HG03060 (cell line): Measurements from ENCODE around the gene HIPK1.

Experiments
- ATAC-seq: cut with Tn5 transposase; IDR thresholded peaks from one replicate; pipeline ENCODE4 v1.9.1; 2021; ENCODE audit warnings: low read depth, moderate number of reproducible peaks; ENCODE audit not compliant: unreplicated experiment

HIPK1 gene

DNA sequence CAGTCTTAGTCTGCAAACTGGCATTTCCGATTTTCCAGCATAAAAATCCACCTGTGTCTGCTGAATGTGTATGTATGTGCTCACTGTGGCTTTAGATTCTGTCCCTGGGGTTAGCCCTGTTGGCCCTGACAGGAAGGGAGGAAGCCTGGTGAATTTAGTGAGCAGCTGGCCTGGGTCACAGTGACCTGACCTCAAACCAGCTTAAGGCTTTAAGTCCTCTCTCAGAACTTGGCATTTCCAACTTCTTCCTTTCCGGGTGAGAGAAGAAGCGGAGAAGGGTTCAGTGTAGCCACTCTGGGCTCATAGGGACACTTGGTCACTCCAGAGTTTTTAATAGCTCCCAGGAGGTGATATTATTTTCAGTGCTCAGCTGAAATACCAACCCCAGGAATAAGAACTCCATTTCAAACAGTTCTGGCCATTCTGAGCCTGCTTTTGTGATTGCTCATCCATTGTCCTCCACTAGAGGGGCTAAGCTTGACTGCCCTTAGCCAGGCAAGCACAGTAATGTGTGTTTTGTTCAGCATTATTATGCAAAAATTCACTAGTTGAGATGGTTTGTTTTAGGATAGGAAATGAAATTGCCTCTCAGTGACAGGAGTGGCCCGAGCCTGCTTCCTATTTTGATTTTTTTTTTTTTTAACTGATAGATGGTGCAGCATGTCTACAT lies 47.6 kb downstream of the HIPK1 start:
- ATAC-seq: no peak

DNA sequence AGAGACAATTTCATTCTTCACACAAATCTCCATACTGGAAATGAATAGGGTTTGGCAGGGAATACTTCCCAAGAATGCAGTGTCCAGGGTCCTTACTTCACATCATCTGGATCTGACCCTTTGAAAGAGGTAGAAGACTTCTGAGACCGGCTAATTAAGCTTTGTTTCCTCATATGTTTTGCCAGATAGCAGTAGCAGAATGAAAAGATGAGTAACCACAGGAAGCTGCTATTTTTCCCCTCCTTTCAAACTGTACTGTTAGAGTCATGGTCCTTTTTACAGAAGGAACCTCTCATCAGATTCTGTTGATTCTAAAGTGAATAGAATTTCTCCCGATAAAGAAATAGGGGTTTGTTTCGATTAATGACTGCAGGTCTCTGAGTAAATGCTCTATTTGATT lies 48.8 kb downstream of the HIPK1 start:
- ATAC-seq: no peak

DNA sequence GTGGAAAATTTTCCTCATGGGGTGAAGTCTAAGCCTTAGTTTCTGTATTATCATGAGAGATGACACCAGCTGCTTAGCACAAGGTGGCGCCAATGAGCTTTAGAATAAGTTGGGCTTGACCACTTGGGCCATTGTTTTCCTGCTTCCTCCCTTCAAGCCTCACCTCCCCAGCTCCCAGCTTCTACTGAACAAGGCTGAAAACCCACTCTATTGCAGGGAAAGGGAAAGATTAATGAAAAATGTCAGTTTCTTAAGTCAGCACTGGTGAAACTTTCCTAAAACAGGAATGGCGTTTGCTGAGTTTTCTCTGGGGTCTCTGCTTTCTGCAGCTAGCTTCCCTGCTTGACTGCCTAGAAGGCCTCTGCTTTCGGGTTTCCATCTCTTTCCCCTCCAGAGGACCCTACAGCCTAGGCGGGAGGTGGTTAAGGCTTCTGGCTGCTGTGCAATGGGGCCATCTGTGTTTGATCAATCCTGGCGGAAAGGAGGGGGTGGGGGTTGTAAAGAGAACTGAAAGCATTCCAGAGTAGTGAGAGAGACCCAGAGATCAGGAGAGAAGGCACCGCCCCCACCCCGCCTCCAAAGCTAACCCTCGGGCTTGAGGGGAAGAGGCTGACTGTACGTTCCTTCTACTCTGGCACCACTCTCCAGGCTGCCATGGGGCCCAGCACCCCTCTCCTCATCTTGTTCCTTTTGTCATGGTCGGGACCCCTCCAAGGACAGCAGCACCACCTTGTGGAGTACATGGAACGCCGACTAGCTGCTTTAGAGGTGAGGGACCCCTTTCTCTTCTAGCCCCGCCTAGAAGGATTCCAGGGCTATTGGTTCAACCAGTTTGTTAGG lies 50.0 kb downstream of the HIPK1 start, which contains the start of gene OLFML3:
Gene OLFML3, plus strand, starts transcription at position 612 of the 840 bp plus-strand sequence. Its CDS starts 43 bp downstream, at position 655.
- ATAC-seq: no peak

GRCh38 chr1:113980110-113980509 lies 51.0 kb downstream of the HIPK1 start:
- ATAC-seq: no peak

DNA sequence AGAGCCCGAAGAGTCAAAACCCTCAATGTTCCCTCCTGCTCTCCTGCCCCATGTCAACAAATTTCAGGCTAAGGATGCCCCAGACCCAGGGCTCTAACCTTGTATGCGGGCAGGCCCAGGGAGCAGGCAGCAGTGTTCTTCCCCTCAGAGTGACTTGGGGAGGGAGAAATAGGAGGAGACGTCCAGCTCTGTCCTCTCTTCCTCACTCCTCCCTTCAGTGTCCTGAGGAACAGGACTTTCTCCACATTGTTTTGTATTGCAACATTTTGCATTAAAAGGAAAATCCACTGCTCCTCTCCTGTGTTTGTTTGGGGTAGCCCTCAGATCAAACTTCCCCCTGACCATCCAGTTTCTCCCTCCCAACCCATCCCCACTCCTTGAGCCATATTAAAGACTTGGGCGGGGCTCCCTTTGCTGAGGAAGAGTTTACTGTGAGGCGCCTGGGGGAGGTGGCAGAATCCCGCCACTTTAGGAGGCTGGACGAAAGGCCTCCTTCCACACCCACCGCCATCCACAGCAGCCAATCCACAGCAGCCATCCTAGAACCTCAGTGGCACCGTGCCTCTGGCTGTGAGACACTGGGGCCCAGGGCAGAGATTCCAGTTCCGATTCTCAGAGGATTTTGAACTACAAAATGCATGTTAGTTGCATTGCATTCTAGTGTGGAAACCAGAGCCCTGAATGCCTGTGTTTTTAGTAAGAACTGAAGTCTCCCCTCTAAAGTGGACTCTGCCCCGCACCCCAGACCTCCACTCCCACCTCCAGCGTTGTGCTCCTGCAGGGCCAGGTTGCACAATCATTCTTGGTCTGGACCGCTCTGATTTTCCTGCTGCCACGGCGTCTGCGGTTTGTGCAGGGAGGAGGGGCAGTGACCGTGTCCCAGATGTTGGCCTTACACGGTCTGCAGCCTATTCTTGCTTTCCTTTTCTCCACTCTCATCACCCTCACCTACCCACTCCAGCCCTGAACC lies 53.1 kb downstream of the HIPK1 start:
- ATAC-seq: no peak

- ATAC-seq: no peak
Observed at GRCh38 chr1:113982949-113983348, 53.8 kb downstream of the HIPK1 start.

DNA sequence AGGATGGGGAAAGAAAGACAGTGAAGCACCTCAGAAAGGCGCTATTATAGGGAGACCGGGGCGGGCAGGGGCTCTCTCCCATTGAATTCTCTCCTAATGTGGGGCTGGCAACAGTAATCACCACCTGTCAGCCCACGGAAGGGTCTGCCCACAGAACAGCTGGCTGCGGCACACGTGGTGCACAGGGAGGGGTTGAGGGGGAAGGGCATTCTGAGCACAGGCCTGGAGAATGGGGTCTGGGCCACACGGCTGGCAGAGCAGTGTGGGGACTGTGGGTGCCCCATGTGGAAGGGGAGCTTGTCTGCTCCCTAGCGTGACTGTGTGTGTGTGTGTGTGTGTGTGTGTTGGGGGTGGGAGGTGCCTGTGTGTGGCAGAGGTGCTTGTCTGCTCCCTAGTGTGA lies 54.3 kb downstream of the HIPK1 start:
- ATAC-seq: no peak

DNA sequence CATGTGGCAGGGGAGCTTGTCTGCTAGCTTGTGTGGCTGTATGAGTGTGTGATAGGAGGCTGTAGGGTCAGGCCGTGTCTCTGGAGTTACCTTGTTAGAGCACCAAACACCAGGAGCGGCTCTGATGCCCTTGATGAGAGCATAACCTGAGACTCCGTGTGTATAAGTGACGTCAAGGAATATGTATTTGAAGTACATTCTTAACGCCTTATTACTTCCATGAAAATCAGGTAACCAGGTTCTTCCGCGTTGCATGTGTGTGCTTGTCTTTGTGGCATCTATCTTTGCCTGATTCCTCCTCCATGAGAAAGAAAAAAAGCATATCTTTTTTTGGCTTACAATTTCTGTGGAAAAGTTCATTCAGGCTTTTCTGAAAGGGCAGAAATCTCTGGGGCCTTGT lies 54.7 kb downstream of the HIPK1 start:
- ATAC-seq: no peak

DNA sequence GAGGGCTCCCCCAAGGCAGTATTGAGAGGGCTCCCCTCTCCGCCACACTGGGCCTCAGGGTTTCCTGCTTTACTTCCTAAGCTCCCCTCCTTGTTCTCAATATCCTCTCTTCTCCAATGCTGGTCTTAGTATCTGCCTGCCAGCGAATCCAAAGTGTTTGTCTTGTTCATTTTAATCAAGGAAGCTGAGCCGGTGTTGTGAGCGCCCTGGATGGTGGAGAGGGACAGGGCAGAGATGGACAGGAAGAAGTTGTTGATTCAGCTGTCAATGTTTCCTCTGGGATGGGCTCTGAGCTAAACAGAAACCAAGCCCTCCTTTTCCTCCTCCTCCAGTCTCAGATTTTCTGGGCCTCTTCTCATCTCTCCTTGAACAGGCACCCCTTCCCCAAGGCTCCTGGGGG lies 55.6 kb downstream of the HIPK1 start:
- no peak for ATAC-seq

GRCh38 chr1:113986802-113987201 lies 57.7 kb downstream of the HIPK1 start:
- ATAC-seq: no peak

DNA sequence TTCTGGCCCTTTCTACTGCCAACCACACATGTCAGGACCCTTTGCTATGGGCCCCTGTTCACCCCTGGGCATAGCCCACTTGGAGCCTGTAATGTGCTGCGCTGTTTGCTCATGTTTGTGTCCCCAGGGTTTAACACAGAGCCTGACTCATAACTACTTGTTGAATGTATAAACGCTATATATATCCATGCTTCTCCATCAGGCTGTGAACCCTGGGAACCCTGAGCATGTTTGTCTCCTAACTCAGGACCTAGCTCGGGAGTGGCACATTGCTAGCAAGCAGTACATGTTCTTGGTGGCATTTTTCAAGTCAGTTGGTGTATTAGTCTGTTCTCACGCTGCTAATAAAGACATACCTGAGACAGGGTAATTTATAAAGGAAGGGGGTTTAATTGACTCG lies 58.1 kb downstream of the HIPK1 start:
- no peak for ATAC-seq

GRCh38 chr1:113990530-113990929 lies 61.4 kb downstream of the HIPK1 start:
- no peak for ATAC-seq

- ATAC-seq: no peak
Observed at GRCh38 chr1:113990961-113991360, 61.8 kb downstream of the HIPK1 start.

DNA sequence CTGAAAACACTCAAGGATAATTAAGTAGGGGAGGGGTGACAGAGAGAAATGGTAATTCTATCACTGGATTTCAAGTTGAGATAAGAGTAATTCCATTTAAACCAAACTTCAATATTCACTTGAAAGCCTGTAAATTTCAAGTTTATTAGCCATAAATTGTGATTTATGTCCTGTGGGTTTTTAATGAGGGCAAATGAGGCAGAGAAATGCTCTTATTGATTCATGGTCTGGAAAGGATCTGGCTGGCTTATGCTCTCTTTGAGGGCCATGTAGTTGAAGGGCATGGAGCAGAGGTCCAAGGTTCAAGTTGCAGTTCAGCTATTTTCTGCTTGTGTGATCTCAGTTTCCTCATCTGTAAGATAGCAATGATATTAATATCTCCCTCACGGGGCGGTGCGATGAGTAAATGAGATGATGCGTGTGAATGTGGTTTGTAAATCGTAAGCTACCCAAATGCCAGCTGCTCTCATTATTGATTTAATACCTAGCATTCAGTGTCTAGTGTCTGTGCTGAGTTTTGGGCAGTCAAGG lies 62.4 kb downstream of the HIPK1 start:
- no peak for ATAC-seq

- no peak for ATAC-seq
Observed at GRCh38 chr1:113993072-113993471, 63.9 kb downstream of the HIPK1 start.

DNA sequence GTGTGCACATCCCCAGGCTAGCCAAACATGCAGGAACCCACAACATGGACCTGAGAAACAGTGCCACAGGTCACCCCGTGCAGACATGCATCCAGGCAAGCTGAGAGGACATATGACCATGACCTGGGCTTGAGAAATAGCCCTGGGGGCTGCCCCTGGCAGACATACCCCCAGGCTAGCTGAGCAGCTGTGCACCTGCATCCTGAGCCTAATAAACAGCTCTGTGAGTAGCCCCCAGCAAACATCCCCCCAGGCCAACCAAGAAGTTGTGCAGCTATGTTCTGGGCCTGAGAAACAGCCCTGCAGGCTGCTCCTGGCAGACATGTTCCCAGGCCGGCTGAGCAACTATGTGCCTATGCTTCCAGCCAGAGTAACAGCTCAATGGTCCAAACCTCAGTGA lies 64.6 kb downstream of the HIPK1 start:
- ATAC-seq: no peak

DNA sequence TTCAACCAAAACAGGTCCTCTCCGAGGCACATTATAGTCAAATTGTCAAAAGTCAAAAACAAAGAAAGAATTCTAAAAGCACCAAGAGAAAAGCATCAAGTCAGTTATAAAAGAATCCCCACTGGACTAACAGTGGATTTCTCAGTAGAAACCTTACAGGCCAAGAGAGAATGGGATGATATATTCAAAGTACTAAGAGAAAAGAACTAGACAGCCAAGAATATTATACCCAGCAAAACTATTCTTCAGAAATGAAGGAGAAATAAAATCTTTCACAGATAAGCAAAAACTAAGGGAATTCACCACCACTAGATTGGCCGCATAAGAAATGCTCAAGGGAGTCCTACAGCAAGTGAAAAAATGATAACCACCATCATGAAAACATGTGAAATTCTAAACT lies 66.3 kb downstream of the HIPK1 start:
- ATAC-seq: no peak

GRCh38 chr1:113998361-113998760 lies 69.2 kb downstream of the HIPK1 start:
- no peak for ATAC-seq

DNA sequence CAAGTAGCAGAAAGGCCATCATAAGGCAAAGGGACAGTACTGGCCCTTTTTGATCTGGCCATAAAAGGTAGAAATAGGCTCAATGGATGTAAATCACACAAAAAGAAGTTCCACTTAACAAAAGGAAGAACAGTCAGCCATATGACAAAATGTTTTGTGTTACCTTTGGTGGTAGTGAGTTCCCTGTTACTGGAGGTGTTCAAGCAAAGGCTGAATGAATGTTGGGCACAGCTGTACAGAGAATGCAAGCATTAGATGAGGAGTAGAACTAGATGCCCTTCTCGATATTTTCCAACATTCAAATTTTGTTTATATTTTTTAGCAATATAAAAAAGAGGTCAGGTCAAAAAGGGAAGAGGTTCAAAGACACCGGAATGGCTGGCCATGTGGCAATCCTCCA lies 70.1 kb downstream of the HIPK1 start:
- no peak for ATAC-seq

DNA sequence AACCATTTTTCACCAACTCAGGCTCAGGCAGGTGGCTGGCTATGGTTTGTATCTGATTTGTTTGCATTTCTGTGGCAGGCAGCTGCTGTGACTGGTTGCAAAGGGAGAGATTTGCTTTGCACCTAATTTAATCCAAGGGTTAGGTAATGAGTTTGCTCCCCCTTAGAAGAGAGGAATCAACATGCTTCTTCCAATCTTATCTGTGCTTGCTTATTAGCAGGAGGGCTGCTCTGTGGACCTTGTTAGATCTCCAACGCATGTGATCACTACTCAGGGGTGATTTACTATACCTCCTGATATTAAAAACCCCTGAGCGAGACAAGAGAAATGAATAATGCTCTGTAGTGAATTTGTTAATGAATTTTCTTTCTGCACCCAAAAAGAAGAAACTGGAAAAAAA lies 70.7 kb downstream of the HIPK1 start:
- ATAC-seq: no peak

- no peak for ATAC-seq
Observed at GRCh38 chr1:114000406-114000805, 71.3 kb downstream of the HIPK1 start.
